ENCODE measurements around the gene GOLGA6A.
"Not testable (repeated sequence)": the region's sequence is repeated elsewhere in the genome, so short reads cannot be mapped to it uniquely, and the experiment has no call there.

Gene GOLGA6A

GRCh38 chr15:74108611-74109010 lies 26.3 kb upstream of the GOLGA6A start:
- not testable (repeated sequence) for H3K9ac ChIP-seq (ENCODE audit: low read length in 5 of 5); H3K4me3 ChIP-seq (ENCODE audit: low read depth in 1 of 5, low read length in 5 of 5); H3K27me3 ChIP-seq (ENCODE audit: control insufficient read depth in 5 of 5, insufficient read depth in 4 of 5, low read length in 5 of 5); H3K4me1 ChIP-seq (ENCODE audit: control insufficient read depth in 5 of 5, insufficient read depth in 5 of 5, low read length in 5 of 5); H3K36me3 ChIP-seq (ENCODE audit: control insufficient read depth in 5 of 5, insufficient read depth in 5 of 5, low read length in 5 of 5); H3K9me3 ChIP-seq (ENCODE audit: control insufficient read depth in 5 of 5, low read length in 5 of 5); H3K27ac ChIP-seq (ENCODE audit: low read depth, low read length)

DNA sequence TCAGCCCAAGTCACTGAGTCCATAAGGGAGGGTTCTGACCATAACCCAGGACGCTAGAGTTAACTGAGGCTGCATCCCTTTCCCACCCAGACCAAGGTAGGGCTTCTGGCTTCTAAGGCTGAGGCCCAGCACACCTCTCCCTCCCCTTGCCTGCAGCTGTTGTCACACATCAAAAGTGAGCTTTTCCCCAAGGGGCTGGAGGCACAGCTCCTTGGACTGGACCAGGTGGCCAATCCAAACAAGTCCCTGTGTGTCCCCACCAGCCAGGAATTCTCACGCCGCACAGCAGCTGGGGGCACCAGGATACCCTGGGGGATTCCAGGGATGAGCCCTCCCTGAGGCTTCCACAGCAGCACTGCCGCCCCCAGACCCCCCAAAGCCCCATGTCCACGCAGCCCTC lies 25.8 kb upstream of the GOLGA6A start:
- Histone ChIP-seq H3K27me3 (ENCODE audit: control insufficient read depth in 5 of 5, insufficient read depth in 4 of 5, low read length in 5 of 5) (peaks cover 0 to 7% (median 0%) of the 10 kb centered on the region in 5 donors), H3K4me3 (ENCODE audit: low read depth in 1 of 5, low read length in 5 of 5) (no peak overlapping the region), H3K27ac (ENCODE audit: low read depth, low read length) (no peak overlapping the region), H3K9me3 (ENCODE audit: control insufficient read depth in 5 of 5, low read length in 5 of 5) (no peaks in the 10 kb centered on the region), H3K36me3 (ENCODE audit: control insufficient read depth in 5 of 5, insufficient read depth in 5 of 5, low read length in 5 of 5) (no peaks in the 10 kb centered on the region), H3K9ac (ENCODE audit: low read length in 5 of 5) (no peak overlapping the region), H3K4me1 (ENCODE audit: control insufficient read depth in 5 of 5, insufficient read depth in 5 of 5, low read length in 5 of 5) (no peaks in the 10 kb centered on the region)

GRCh38 chr15:74099963-74100733 lies 17.8 kb upstream of the GOLGA6A start:
- not testable (repeated sequence) for H3K9ac ChIP-seq (ENCODE audit: low read length in 5 of 5); H3K36me3 ChIP-seq (ENCODE audit: control insufficient read depth in 5 of 5, insufficient read depth in 5 of 5, low read length in 5 of 5); H3K27ac ChIP-seq (ENCODE audit: low read depth, low read length)

GRCh38 chr15:74096753-74097474 lies 14.6 kb upstream of the GOLGA6A start:
- not testable (repeated sequence) for H3K27me3 ChIP-seq (ENCODE audit: control insufficient read depth in 5 of 5, insufficient read depth in 4 of 5, low read length in 5 of 5); H3K36me3 ChIP-seq (ENCODE audit: control insufficient read depth in 5 of 5, insufficient read depth in 5 of 5, low read length in 5 of 5); H3K4me1 ChIP-seq (ENCODE audit: control insufficient read depth in 5 of 5, insufficient read depth in 5 of 5, low read length in 5 of 5)

More at GRCh38 chr15:74099963-74100733, 17.8 kb upstream of the GOLGA6A start:
- not testable (repeated sequence) for H3K27me3 ChIP-seq (ENCODE audit: control insufficient read depth in 5 of 5, insufficient read depth in 4 of 5, low read length in 5 of 5); H3K4me1 ChIP-seq (ENCODE audit: control insufficient read depth in 5 of 5, insufficient read depth in 5 of 5, low read length in 5 of 5); H3K9me3 ChIP-seq (ENCODE audit: control insufficient read depth in 5 of 5, low read length in 5 of 5)
- H3K4me3 ChIP-seq (ENCODE audit: low read depth in 1 of 5, low read length in 5 of 5) = peak overlapping the region in 4 of 5 donors; percentile 47 to 62 (median 50)

GRCh38 chr15:74095610-74096009 lies 13.3 kb upstream of the GOLGA6A start:
- not testable (repeated sequence) for H3K36me3 ChIP-seq (ENCODE audit: control insufficient read depth in 5 of 5, insufficient read depth in 5 of 5, low read length in 5 of 5)

More at GRCh38 chr15:74096753-74097474, 14.6 kb upstream of the GOLGA6A start:
- H3K4me3 ChIP-seq (ENCODE audit: low read depth in 1 of 5, low read length in 5 of 5); H3K27ac ChIP-seq (ENCODE audit: low read depth, low read length); H3K9ac ChIP-seq (ENCODE audit: low read length in 5 of 5); H3K9me3 ChIP-seq (ENCODE audit: control insufficient read depth in 5 of 5, low read length in 5 of 5): not testable (repeated sequence)

GRCh38 chr15:74094567-74094966 lies 12.2 kb upstream of the GOLGA6A start:
- not testable (repeated sequence) for H3K27ac ChIP-seq (ENCODE audit: low read depth, low read length); H3K9ac ChIP-seq (ENCODE audit: low read length in 5 of 5); H3K4me1 ChIP-seq (ENCODE audit: control insufficient read depth in 5 of 5, insufficient read depth in 5 of 5, low read length in 5 of 5); H3K9me3 ChIP-seq (ENCODE audit: control insufficient read depth in 5 of 5, low read length in 5 of 5); H3K27me3 ChIP-seq (ENCODE audit: control insufficient read depth in 5 of 5, insufficient read depth in 4 of 5, low read length in 5 of 5); H3K36me3 ChIP-seq (ENCODE audit: control insufficient read depth in 5 of 5, insufficient read depth in 5 of 5, low read length in 5 of 5); H3K4me3 ChIP-seq (ENCODE audit: low read depth in 1 of 5, low read length in 5 of 5)

More at GRCh38 chr15:74095610-74096009, 13.3 kb upstream of the GOLGA6A start:
- not testable (repeated sequence) for H3K27me3 ChIP-seq (ENCODE audit: control insufficient read depth in 5 of 5, insufficient read depth in 4 of 5, low read length in 5 of 5); H3K9me3 ChIP-seq (ENCODE audit: control insufficient read depth in 5 of 5, low read length in 5 of 5); H3K4me1 ChIP-seq (ENCODE audit: control insufficient read depth in 5 of 5, insufficient read depth in 5 of 5, low read length in 5 of 5); H3K27ac ChIP-seq (ENCODE audit: low read depth, low read length); H3K4me3 ChIP-seq (ENCODE audit: low read depth in 1 of 5, low read length in 5 of 5); H3K9ac ChIP-seq (ENCODE audit: low read length in 5 of 5)

GRCh38 chr15:74075781-74076180 lies 6.6 kb downstream of the GOLGA6A start:
- H3K4me1 ChIP-seq (ENCODE audit: control insufficient read depth in 5 of 5, insufficient read depth in 5 of 5, low read length in 5 of 5); H3K9me3 ChIP-seq (ENCODE audit: control insufficient read depth in 5 of 5, low read length in 5 of 5); H3K27me3 ChIP-seq (ENCODE audit: control insufficient read depth in 5 of 5, insufficient read depth in 4 of 5, low read length in 5 of 5); H3K36me3 ChIP-seq (ENCODE audit: control insufficient read depth in 5 of 5, insufficient read depth in 5 of 5, low read length in 5 of 5); H3K27ac ChIP-seq (ENCODE audit: low read depth, low read length); H3K4me3 ChIP-seq (ENCODE audit: low read depth in 1 of 5, low read length in 5 of 5); H3K9ac ChIP-seq (ENCODE audit: low read length in 5 of 5): not testable (repeated sequence)

- not testable (repeated sequence) for H3K27me3 ChIP-seq (ENCODE audit: control insufficient read depth in 5 of 5, insufficient read depth in 4 of 5, low read length in 5 of 5); H3K9me3 ChIP-seq (ENCODE audit: control insufficient read depth in 5 of 5, low read length in 5 of 5); H3K4me3 ChIP-seq (ENCODE audit: low read depth in 1 of 5, low read length in 5 of 5); H3K4me1 ChIP-seq (ENCODE audit: control insufficient read depth in 5 of 5, insufficient read depth in 5 of 5, low read length in 5 of 5); H3K36me3 ChIP-seq (ENCODE audit: control insufficient read depth in 5 of 5, insufficient read depth in 5 of 5, low read length in 5 of 5); H3K27ac ChIP-seq (ENCODE audit: low read depth, low read length); H3K9ac ChIP-seq (ENCODE audit: low read length in 5 of 5)
Observed at GRCh38 chr15:74072614-74073337, 9.6 kb downstream of the GOLGA6A start.

DNA sequence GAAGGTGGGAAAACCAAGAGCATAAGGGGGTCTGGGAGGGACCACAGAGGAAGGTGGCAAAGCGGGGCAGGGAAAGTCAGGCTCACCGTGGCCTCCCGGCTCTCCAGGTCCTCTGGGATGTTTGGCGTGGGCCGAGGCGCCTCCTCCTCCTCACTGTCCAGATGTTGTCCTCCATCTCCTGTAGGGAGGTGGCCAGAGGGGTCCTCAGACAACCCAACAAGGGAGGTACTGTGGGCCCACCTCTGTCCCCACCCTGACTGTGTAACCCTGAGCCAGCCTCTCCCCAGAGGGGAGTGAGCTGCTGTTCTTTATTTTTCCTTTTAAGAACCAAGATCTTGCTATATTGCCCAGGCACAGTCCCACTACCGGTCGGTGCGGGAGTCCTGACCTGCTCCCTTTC lies 10.2 kb downstream of the GOLGA6A start:
- not testable (repeated sequence) for H3K9ac ChIP-seq (ENCODE audit: low read length in 5 of 5); H3K36me3 ChIP-seq (ENCODE audit: control insufficient read depth in 5 of 5, insufficient read depth in 5 of 5, low read length in 5 of 5); H3K27ac ChIP-seq (ENCODE audit: low read depth, low read length); H3K27me3 ChIP-seq (ENCODE audit: control insufficient read depth in 5 of 5, insufficient read depth in 4 of 5, low read length in 5 of 5); H3K9me3 ChIP-seq (ENCODE audit: control insufficient read depth in 5 of 5, low read length in 5 of 5); H3K4me3 ChIP-seq (ENCODE audit: low read depth in 1 of 5, low read length in 5 of 5); H3K4me1 ChIP-seq (ENCODE audit: control insufficient read depth in 5 of 5, insufficient read depth in 5 of 5, low read length in 5 of 5)

- not testable (repeated sequence) for H3K9ac ChIP-seq (ENCODE audit: low read length in 5 of 5); H3K36me3 ChIP-seq (ENCODE audit: control insufficient read depth in 5 of 5, insufficient read depth in 5 of 5, low read length in 5 of 5); H3K27me3 ChIP-seq (ENCODE audit: control insufficient read depth in 5 of 5, insufficient read depth in 4 of 5, low read length in 5 of 5); H3K9me3 ChIP-seq (ENCODE audit: control insufficient read depth in 5 of 5, low read length in 5 of 5); H3K27ac ChIP-seq (ENCODE audit: low read depth, low read length); H3K4me1 ChIP-seq (ENCODE audit: control insufficient read depth in 5 of 5, insufficient read depth in 5 of 5, low read length in 5 of 5); H3K4me3 ChIP-seq (ENCODE audit: low read depth in 1 of 5, low read length in 5 of 5)
Observed at GRCh38 chr15:74071645-74072044, 10.7 kb downstream of the GOLGA6A start.
